Islet of Langerhans (tissue), 1 donor: ENCODE measurements around the gene AGAP1.

Source experiments
- FAIRE-seq: peaks from one replicate; lab custom pipeline; 2011; peaks lifted over from hg19 to GRCh38; lab: Jason Lieb, UNC

Gene AGAP1

DNA sequence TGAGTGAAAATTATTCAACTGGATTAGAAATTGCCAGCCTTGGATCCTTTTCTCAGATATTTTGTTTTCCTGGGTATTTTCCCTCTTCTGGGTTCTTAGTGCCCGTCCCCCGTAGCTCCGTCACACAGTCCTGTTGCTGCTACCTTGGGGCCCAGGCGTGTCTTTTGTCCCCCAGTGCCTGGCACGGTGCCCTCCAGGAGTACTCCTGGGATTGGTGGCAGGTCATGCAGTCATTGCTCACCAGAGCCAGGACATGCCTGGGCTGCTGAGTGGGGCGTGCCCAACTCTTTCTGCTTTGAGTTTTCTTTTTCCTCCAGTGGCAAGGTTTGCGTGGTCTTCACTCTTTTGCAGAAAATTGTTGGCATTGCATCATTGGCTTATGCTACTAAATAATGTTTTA, 275.2 kb downstream of the AGAP1 start:
- no peak for FAIRE-seq

GRCh38 chr2:235770909-235771820, 277.3 kb downstream of the AGAP1 start:
- FAIRE-seq = no peak

DNA sequence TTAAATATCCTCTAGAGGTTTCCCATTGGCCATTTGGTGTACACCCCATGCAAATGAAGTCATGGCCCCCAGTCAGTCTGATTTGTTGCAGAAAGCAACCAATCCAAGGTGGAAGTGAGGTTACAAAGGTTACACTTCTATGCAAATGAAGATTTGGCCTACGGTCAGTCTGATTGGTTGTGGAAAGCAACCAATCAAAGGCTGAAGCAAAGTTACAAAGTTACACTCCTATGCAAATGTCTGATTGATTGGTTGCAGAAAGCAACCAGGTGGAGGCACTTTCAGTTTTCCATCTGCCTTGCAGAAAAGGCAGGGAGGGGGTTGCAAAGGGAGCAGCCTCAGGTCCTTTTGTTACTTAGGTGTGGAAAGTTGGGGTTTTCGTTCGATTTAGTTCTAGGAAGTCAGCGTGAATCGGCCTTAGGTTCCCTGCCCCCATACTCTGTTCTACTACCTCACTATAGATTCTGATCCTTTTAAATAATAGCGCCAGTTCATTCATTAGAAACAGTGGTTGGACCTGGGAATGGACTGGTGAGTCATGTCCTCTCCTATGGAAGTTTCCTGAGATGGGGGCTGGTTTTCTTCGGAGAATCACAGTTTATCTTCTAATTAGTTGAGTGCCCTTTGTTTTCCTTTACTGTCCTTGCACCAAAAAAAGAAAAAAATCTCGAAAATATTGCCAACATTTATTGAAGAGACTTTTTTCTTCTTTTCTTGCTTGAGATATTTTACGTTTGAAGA, 279.5 kb downstream of the AGAP1 start:
- FAIRE-seq = no peak

GRCh38 chr2:235774153-235774870, 280.5 kb downstream of the AGAP1 start:
- FAIRE-seq = no peak

DNA sequence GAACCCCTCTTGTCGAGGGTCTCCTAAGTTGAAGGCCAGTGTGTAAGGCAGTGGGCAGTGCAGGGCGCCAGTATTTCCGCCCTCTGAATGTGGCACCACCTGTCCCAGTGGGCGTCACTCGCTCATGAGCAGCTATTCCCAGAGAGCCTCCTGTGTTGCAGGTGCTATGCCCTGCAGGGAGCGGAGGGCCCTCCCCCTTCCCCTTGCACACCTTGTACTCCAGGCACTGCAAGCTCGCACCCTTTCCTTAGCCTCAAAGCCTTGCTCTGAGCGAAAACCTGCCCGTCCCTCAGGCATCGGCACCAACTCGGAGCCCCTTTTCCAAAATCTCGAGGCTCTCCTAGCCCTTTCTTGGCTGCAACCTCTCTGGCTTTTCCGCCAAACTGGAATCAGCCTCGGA, 282.7 kb downstream of the AGAP1 start:
- no peak for FAIRE-seq

- FAIRE-seq = peak; percentile 60
These were observed 285.6 kb downstream of the AGAP1 start for GRCh38 chr2:235779444-235779896.

- no peak for FAIRE-seq
These were observed 286.6 kb downstream of the AGAP1 start for GRCh38 chr2:235780401-235780800.

GRCh38 chr2:235781775-235782174, 287.9 kb downstream of the AGAP1 start:
- no peak for FAIRE-seq

- no peak for FAIRE-seq
These were observed 290.9 kb downstream of the AGAP1 start for GRCh38 chr2:235784788-235785187.

DNA sequence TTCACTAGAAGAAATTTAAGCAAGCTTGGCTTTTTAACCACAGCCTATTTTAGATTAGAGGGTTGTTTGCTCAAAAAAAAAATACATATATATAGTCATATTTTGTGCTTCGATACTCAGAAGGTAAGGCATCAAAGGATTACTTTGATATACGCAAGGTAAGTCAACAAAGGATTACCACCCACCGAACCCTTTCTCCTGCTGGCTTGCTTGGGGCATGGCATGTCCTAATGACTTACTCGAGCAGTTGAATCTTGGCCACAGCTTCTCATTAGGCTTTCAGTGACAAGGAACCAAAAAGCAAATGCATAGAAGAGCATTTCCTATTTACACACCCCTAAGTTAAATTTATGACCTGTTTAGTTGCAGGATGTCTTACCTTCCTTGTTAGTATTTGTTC, 295.7 kb downstream of the AGAP1 start:
- no peak for FAIRE-seq

DNA sequence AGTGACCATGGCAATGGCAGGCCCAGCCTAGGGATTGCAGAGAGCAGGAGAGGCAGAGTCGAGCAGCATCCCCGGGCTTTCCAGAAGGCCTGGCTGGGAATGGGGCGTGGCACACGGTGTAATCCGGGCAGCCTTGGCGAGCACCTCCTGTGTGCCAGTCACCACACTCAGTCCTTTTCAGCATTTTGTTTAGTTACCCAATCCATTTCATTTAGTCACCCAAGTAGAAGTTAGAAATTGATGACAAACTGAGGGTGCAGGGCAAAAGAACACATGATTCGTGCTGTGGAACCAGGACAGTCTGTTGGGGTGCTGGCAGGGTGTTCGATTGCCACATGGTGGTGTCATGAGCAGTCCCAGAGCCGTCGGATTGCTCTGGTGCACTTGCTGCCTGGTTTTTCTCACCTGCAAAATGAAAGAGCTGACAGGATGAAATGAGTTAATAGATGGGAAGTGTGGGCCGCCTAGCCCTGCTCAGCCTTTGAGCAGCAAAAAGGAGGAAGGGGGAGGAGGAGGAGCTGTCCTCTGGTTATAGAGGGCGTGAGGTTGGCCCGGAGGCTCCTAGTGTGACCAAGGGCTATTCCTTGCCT, 299.4 kb downstream of the AGAP1 start:
- FAIRE-seq = no peak

DNA sequence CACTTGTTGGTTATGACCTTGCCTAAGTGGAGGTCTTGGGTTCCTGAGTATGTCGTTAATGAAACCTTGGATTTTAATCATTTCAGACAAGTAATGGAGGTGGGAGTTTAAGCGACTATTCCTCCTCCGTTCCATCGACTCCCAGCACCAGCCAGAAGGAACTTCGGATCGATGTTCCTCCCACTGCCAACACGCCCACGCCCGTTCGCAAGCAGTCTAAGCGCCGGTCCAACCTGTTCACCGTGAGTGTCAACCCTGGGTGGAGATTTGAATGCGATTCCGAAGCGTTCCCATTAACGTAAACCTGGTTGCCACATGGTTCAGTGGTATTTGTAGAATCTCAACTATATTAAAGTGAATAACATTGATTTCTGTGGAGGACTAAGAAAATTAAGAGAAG, 305.4 kb downstream of the AGAP1 start:
- no peak for FAIRE-seq

- FAIRE-seq = no peak
These were observed 308.7 kb downstream of the AGAP1 start for GRCh38 chr2:235802542-235802941.

DNA sequence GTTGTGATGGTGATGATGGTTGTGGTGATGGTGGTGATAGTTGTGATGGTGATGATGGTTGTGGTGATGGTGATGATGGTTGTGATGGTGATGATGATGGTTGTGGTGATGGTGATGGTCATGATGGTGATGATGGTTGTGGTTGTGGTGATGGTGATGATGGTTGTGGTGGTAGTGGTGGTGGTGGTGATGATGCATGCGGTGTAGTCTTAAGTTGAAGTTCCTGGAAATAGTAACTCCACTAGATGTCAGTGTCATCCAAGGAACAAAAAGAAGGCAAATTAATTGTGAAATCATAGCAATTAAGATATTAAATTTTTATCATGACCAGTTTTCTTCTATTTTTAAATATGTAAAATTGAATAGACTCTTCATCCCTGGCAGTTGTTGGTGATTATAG, 309.2 kb downstream of the AGAP1 start:
- FAIRE-seq = no peak

GRCh38 chr2:235804676-235805075, 310.8 kb downstream of the AGAP1 start:
- no peak for FAIRE-seq

- no peak for FAIRE-seq
These were observed 313.3 kb downstream of the AGAP1 start for GRCh38 chr2:235806986-235807750.

GRCh38 chr2:235808366-235808765, 314.5 kb downstream of the AGAP1 start:
- FAIRE-seq = no peak

- FAIRE-seq = no peak
These were observed 316.4 kb downstream of the AGAP1 start for GRCh38 chr2:235810252-235810651.

DNA sequence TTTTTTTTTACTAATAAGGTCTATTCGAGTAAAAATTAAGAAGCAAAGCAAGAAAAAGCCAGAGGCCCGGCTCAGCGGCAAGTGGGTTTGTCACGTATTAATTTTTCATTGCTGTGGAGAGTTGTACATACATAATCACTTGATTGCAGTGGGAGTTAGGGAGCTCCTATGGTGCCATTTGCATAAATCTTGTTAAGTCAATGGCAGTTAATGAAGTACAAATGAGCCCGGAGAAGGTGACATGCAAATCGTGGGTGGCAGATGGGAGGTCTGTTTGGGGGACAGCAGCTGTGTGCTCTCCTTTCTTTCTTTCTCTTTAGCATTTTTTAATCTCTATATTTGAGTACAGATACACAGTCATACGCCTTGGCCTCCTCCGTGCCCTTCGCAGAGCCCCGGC, 317.0 kb downstream of the AGAP1 start:
- FAIRE-seq = no peak

DNA sequence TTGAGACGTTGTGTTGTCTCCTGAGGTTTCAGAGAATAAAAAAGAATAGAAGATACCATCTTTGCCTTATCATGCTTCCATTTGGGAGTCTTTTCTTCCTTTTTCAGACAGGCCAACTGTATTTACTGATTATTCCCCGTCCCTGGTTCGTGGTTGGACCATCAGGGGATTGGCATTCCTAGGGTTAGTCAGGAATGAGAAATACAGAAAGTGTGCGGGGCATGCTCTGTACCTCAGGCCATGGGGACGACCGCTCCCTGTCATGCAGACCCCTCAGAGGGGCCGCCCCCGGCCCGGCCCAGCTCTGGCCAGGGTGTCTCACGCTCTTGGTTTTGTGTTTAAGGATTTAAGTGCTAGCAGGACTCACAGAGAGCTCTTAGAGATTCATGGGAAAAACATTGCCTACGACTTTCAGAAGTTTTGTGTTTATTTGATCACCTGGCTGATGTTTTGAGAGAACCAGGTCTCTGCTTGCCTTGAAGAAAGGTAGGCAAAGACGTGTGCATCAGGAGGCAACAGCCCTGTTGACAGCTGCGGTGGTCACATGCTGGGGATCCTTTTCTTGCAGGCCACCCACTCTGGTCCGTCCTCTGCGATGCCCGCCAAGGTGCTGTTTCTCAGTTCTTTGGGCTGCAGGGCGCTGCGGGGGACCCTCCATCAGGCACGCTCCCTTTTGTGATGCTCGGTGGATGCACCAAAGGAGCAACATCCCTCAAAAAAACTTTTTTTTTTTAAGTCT, 317.8 kb downstream of the AGAP1 start:
- FAIRE-seq = no peak

GRCh38 chr2:235812185-235812665, 318.4 kb downstream of the AGAP1 start:
- no peak for FAIRE-seq
